ENCODE data around the gene CSTB.
"Not testable (repeated sequence)": the region's sequence is repeated elsewhere in the genome, so short reads cannot be mapped to it uniquely, and the experiment has no call there.

Gene CSTB

GRCh38 chr21:43822166-43822565, 46.1 kb upstream of the CSTB start:
- not testable (repeated sequence) for H3K9ac ChIP-seq (ENCODE audit: low read depth, low read length, poor library complexity, severe bottlenecking); H3K36me3 ChIP-seq (ENCODE audit: insufficient read depth, low read length); H3F3A ChIP-seq (ENCODE audit: low read depth); H3K4me2 ChIP-seq (ENCODE audit: low read depth, low read length, poor library complexity, severe bottlenecking); H3K9me2 ChIP-seq (replicated peaks; ENCODE audit: low read depth, low read length); H2AFZ ChIP-seq (ENCODE audit: low read length); H3K79me2 ChIP-seq (ENCODE audit: insufficient read depth, low read length); H3K4me3 ChIP-seq (ENCODE audit: low read length, poor library complexity, severe bottlenecking); H3K9me3 ChIP-seq (ENCODE audit: insufficient read depth, low read depth, low read length); H3K4me1 ChIP-seq (ENCODE audit: insufficient read depth, low read length, poor library complexity, severe bottlenecking); H3K27me3 ChIP-seq (ENCODE audit: insufficient read depth, low read length, poor library complexity, severe bottlenecking); H4K20me1 ChIP-seq (ENCODE audit: insufficient read depth, low read length, poor library complexity, severe bottlenecking)

GRCh38 chr21:43820466-43820865, 44.4 kb upstream of the CSTB start:
- Histone ChIP-seq H3F3A (ENCODE audit: low read depth) (no peaks in the 10 kb centered on the region), H3K27me3 (ENCODE audit: insufficient read depth, low read length, poor library complexity, severe bottlenecking) (no peaks in the 10 kb centered on the region), H4K20me1 (ENCODE audit: insufficient read depth, low read length, poor library complexity, severe bottlenecking) (no peaks in the 10 kb centered on the region), H3K36me3 (ENCODE audit: insufficient read depth, low read length) (no peaks in the 10 kb centered on the region), H3K9me3 (ENCODE audit: insufficient read depth, low read depth, low read length) (no peaks in the 10 kb centered on the region), H3K4me3 (ENCODE audit: low read length, poor library complexity, severe bottlenecking) (no peak overlapping the region), H3K9me2 (replicated peaks; ENCODE audit: low read depth, low read length) (no peaks in the 10 kb centered on the region), H3K9ac (ENCODE audit: low read depth, low read length, poor library complexity, severe bottlenecking) (no peak overlapping the region), H3K79me2 (ENCODE audit: insufficient read depth, low read length) (no peaks in the 10 kb centered on the region), H3K4me2 (ENCODE audit: low read depth, low read length, poor library complexity, severe bottlenecking) (no peak overlapping the region), H3K4me1 (ENCODE audit: insufficient read depth, low read length, poor library complexity, severe bottlenecking) (no peaks in the 10 kb centered on the region), H2AFZ (ENCODE audit: low read length) (no peak overlapping the region)
- no peak for TF ChIP-seq EZH2phosphoT487 (IDR thresholded peaks at IDR 0.05; ENCODE audit: borderline replicate concordance)
- TF ChIP-seq, protein P1, sequence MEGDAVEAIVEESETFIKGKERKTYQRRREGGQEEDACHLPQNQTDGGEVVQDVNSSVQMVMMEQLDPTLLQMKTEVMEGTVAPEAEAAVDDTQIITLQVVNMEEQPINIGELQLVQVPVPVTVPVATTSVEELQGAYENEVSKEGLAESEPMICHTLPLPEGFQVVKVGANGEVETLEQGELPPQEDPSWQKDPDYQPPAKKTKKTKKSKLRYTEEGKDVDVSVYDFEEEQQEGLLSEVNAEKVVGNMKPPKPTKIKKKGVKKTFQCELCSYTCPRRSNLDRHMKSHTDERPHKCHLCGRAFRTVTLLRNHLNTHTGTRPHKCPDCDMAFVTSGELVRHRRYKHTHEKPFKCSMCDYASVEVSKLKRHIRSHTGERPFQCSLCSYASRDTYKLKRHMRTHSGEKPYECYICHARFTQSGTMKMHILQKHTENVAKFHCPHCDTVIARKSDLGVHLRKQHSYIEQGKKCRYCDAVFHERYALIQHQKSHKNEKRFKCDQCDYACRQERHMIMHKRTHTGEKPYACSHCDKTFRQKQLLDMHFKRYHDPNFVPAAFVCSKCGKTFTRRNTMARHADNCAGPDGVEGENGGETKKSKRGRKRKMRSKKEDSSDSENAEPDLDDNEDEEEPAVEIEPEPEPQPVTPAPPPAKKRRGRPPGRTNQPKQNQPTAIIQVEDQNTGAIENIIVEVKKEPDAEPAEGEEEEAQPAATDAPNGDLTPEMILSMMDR (conservative IDR thresholded peaks at IDR 0.05; ENCODE audit: low read length): no peak

DNA sequence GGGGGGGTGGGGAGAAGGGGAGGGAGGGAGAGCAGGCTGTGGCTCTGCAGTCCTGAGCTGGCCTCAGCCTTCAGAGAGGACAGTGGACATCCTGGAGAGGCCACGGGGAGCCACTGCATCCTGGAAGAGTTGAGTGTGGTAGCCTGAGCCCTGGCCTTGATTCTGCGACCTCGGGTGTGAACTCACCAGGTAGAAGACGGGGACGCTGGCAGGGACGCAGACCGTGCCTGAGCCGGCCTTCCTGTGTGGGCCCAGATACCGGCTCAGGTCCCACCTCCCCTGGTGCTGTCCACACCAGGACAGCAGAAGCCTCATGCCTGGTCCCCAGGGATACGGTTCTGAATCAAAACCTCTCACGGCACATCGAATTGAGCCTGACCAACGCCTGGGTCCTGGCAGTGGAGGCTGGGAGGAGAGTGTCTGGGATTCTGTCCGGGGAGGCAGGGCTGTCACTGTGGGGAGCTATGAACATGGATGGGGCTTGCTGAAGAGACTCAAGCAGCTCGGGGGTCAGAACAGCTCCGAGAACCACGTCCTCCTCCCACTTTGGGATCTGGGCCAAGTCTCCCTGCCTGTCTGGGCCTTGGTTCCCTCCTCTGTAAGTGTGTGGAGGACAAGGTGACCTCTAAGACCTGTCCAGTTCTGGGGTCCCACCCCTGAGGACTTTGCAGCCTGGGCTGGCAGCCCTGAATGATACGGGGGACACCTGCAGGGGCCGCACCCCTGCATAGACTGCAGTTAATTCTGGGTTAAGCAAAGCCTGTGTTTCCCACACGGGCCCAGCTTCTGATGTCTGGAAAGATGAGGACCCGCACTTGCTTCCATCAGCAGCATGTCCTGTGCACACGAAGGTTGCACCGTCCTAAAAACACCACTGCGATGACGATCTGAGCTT, 43.6 kb upstream of the CSTB start:
- no peak overlapping the region for H3K4me2 ChIP-seq (ENCODE audit: low read depth, low read length, poor library complexity, severe bottlenecking)
- no peaks in the 10 kb centered on the region for H3K4me1 ChIP-seq (ENCODE audit: insufficient read depth, low read length, poor library complexity, severe bottlenecking)
- no peak overlapping the region for H3K4me3 ChIP-seq (ENCODE audit: low read length, poor library complexity, severe bottlenecking)
- no peaks in the 10 kb centered on the region for H3K9me3 ChIP-seq (ENCODE audit: insufficient read depth, low read depth, low read length)
- H3K9ac ChIP-seq (ENCODE audit: low read depth, low read length, poor library complexity, severe bottlenecking): no peak overlapping the region
- no peaks in the 10 kb centered on the region for H3F3A ChIP-seq (ENCODE audit: low read depth)
- no peak overlapping the region for H2AFZ ChIP-seq (ENCODE audit: low read length)
- H3K36me3 ChIP-seq (ENCODE audit: insufficient read depth, low read length): no peaks in the 10 kb centered on the region
- H3K27me3 ChIP-seq (ENCODE audit: insufficient read depth, low read length, poor library complexity, severe bottlenecking): no peaks in the 10 kb centered on the region
- no peaks in the 10 kb centered on the region for H3K79me2 ChIP-seq (ENCODE audit: insufficient read depth, low read length)
- TF ChIP-seq EZH2phosphoT487 (IDR thresholded peaks at IDR 0.05; ENCODE audit: borderline replicate concordance): no peak
- TF ChIP-seq, protein P1 (conservative IDR thresholded peaks at IDR 0.05; ENCODE audit: low read length): no peak
- no peaks in the 10 kb centered on the region for H4K20me1 ChIP-seq (ENCODE audit: insufficient read depth, low read length, poor library complexity, severe bottlenecking)
- no peaks in the 10 kb centered on the region for H3K9me2 ChIP-seq (replicated peaks; ENCODE audit: low read depth, low read length)

DNA sequence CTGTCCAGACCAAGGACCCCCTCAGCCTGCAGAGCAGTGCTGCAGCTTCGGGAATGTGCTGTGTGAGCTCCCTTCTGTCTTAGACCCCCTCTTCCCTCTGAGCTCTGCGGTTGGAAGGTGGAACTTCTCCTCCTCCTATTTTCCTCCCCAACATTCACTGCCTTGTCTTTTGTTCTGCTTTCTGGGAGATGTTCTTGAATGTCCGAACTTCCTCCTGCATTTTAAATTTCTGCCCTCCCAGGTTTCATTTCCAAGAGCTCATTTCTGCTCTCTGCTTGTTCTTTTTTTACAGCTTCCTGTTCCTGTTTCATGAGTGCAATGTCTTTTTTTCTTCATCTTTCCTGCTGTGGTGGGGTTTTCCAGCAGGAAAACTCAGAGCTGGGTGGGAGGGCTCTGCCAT, 42.6 kb upstream of the CSTB start:
- H3K4me2 ChIP-seq (ENCODE audit: low read depth, low read length, poor library complexity, severe bottlenecking): no peak overlapping the region
- H3K79me2 ChIP-seq (ENCODE audit: insufficient read depth, low read length): no peaks in the 10 kb centered on the region
- H2AFZ ChIP-seq (ENCODE audit: low read length): no peak overlapping the region
- no peaks in the 10 kb centered on the region for H3K27me3 ChIP-seq (ENCODE audit: insufficient read depth, low read length, poor library complexity, severe bottlenecking)
- TF ChIP-seq, protein P1 (conservative IDR thresholded peaks at IDR 0.05; ENCODE audit: low read length): no peak
- no peak for TF ChIP-seq EZH2phosphoT487 (IDR thresholded peaks at IDR 0.05; ENCODE audit: borderline replicate concordance)
- H3K9ac ChIP-seq (ENCODE audit: low read depth, low read length, poor library complexity, severe bottlenecking): no peak overlapping the region
- no peaks in the 10 kb centered on the region for H3F3A ChIP-seq (ENCODE audit: low read depth)
- H3K9me2 ChIP-seq (replicated peaks; ENCODE audit: low read depth, low read length): no peaks in the 10 kb centered on the region
- H3K4me3 ChIP-seq (ENCODE audit: low read length, poor library complexity, severe bottlenecking): no peak overlapping the region
- no peaks in the 10 kb centered on the region for H3K36me3 ChIP-seq (ENCODE audit: insufficient read depth, low read length)
- no peaks in the 10 kb centered on the region for H4K20me1 ChIP-seq (ENCODE audit: insufficient read depth, low read length, poor library complexity, severe bottlenecking)
- H3K4me1 ChIP-seq (ENCODE audit: insufficient read depth, low read length, poor library complexity, severe bottlenecking): no peaks in the 10 kb centered on the region
- no peaks in the 10 kb centered on the region for H3K9me3 ChIP-seq (ENCODE audit: insufficient read depth, low read depth, low read length)

All from Loucy (cell line).